Liver (tissue), 9 donors: ENCODE results near the gene GIPC1. TPM values are rescaled to one million over a fixed set of nuclear protein-coding genes. Genes with fewer than 3 reads are reported as not detected.
A peak's percentile ranks its signal among the peaks of the same experiment; 100 is the strongest.

ENCODE experiments used
- DNase-seq: peaks from one replicate; pipeline ENCODE4 v3.0.0-alpha.2; 2017; ENCODE audit warnings: low spot score
- H3K27ac ChIP-seq, 2 donors: one replicate each; pipeline ENCODE4 v1.7.0; 2013; ENCODE audit warnings: inconsistent platforms in 2 of 2, low read length in 2 of 2, control low read depth in 1 of 2, low read depth in 1 of 2, mild to moderate bottlenecking in 1 of 2
- H3K27me3 ChIP-seq, 4 donors: one replicate each; pipeline versions ENCODE4 v1.6.1 to v1.7.0; 2013; ENCODE audit warnings: low read length in 3 of 4, inconsistent platforms in 1 of 4, mild to moderate bottlenecking in 1 of 4, moderate library complexity in 1 of 4; ENCODE audit not compliant: control insufficient read depth in 4 of 4, insufficient read depth in 4 of 4
- H3K36me3 ChIP-seq, 4 donors: one replicate each; pipeline versions ENCODE4 v1.6.1 to v1.7.0; 2013; ENCODE audit warnings: low read length in 3 of 4, mild to moderate bottlenecking in 3 of 4, low read depth in 1 of 4, moderate library complexity in 1 of 4; ENCODE audit not compliant: control insufficient read depth in 4 of 4, insufficient read depth in 3 of 4
- H3K4me1 ChIP-seq, 4 donors: one replicate each; pipeline versions ENCODE4 v1.6.1 to v1.7.0; 2013; ENCODE audit warnings: low read length in 3 of 4, mild to moderate bottlenecking in 3 of 4, moderate library complexity in 1 of 4; ENCODE audit not compliant: control insufficient read depth in 4 of 4, insufficient read depth in 4 of 4
- H3K4me3 ChIP-seq, 3 donors: one replicate each; pipeline versions ENCODE4 v1.6.1 to v1.7.0; 2013; ENCODE audit warnings: low read length in 3 of 3, control low read depth in 1 of 3, low read depth in 1 of 3, mild to moderate bottlenecking in 1 of 3
- H3K9ac ChIP-seq, 2 donors: one replicate each; pipeline ENCODE4 v1.7.0; 2013; ENCODE audit warnings: low read length in 2 of 2, mild to moderate bottlenecking in 2 of 2, moderate library complexity in 2 of 2, control low read depth in 1 of 2, low read depth in 1 of 2
- H3K9me3 ChIP-seq, 4 donors: one replicate each; pipeline versions ENCODE4 v1.6.1 to v1.7.0; 2013; ENCODE audit warnings: low read length in 3 of 4; ENCODE audit not compliant: control insufficient read depth in 4 of 4
- FOXA1 ChIP-seq: IDR thresholded peaks from 2 replicates; pipeline ENCODE4 v1.6.1; 2016; ENCODE audit warnings: antibody characterized with exemption
- GABPA ChIP-seq, 2 donors: IDR thresholded peaks in 1 of 2; conservative IDR thresholded peaks in 1 of 2; 2 replicates each; pipeline ENCODE4 v1.6.1; 2016; ENCODE audit warnings: antibody characterized with exemption in 2 of 2, mild to moderate bottlenecking in 1 of 2, moderate library complexity in 1 of 2
- HNF4A ChIP-seq, 2 donors: conservative IDR thresholded peaks; 2 replicates each; pipeline ENCODE4 v1.6.1; 2016; ENCODE audit warnings: antibody characterized with exemption in 2 of 2, mild to moderate bottlenecking in 2 of 2
- JUND ChIP-seq, 2 donors: IDR thresholded peaks; 2 replicates each; pipeline ENCODE4 v1.6.1; 2016; ENCODE audit warnings: antibody characterized with exemption in 2 of 2
- RXRA ChIP-seq, 2 donors: IDR thresholded peaks; 2 replicates each; pipeline ENCODE4 v1.6.1; 2017 to 2018; ENCODE audit warnings: antibody characterized with exemption in 2 of 2, mild to moderate bottlenecking in 1 of 2
- SP1 ChIP-seq: IDR thresholded peaks from 2 replicates; pipeline ENCODE4 v1.6.1; 2018; ENCODE audit warnings: antibody characterized with exemption, mild to moderate bottlenecking
- YY1 ChIP-seq: IDR thresholded peaks from 2 replicates; pipeline ENCODE4 v1.6.1; 2016; ENCODE audit warnings: antibody characterized with exemption, mild to moderate bottlenecking
- WGBS: extraction: QIAGEN DNeasy Blood & Tissue Kit; methylation state at CpG from one replicate; pipeline ENCODE4 v1.1.7; 2013; 5-methylcytosine and 5-hydroxymethylcytosine counted together
- polyA plus RNA-seq, 2 donors: library from polyadenylated mRNA; stranded (reverse) in 1 of 2; unstranded in 1 of 2; fragments of 200-250 nt in 1 of 2; fragments of >200 nt in 1 of 2; fragmentation: Nextera tagmentation in 1 of 2; extraction: Ambion mirVana in 1 of 2; gene quantifications; one replicate each; pipeline versions ENCODE4 v1.2.1 to v1.2.3, GENCODE V29; 2013 to 2015
- total RNA-seq, 2 donors: library from RNA; depleted of rRNA; stranded (reverse); fragments of >200 nt; gene quantifications; one replicate each; pipeline ENCODE4 v1.2.3, GENCODE V29; 2014
- TF ChIP-seq, protein P1 (sequence below): IDR thresholded peaks from 2 replicates; pipeline ENCODE4 v1.6.1; 2016; ENCODE audit warnings: antibody characterized with exemption, mild to moderate bottlenecking
- TF ChIP-seq, protein P2 (sequence below): IDR thresholded peaks from 2 replicates; pipeline ENCODE4 v1.6.1; 2016; ENCODE audit warnings: antibody characterized with exemption
- TF ChIP-seq, protein P3 (sequence below): IDR thresholded peaks from 2 replicates; pipeline ENCODE4 v1.6.1; 2016; ENCODE audit warnings: antibody characterized with exemption
- donor health status: healthy.
- donor health status: healthy.
- donor health status: healthy.
- donor health status: healthy.
- donor health status: healthy.

The GIPC1 gene
- total and polyA plus RNA-seq, 4 donors: 18.4 to 34.5 (median 25.5) TPM

DNA sequence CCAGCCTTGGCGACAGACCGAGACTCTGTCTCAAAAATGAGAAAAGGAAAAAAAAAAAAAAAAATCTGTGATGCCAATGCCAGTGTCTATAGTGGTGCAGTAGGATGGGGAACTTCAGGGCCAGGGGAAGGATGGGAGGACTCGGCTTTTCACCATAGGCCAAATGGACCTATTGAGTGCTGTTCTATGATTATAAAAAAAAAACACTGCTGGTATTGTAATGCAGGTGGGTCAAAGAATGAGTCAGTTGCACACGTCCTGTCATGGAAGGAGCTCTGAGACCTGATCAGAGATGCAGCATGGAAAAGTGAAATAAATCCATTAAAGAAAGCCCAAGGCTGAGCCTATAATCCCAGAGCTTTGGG lies 15.3 kb upstream of the GIPC1 start:
- H3K27ac ChIP-seq: peak overlapping the region; percentile 60 to 63
- WGBS: 84% methylated on average over 4 of the region's 4 CpGs
- TF ChIP-seq SP1: no peak
- TF ChIP-seq, protein P1, sequence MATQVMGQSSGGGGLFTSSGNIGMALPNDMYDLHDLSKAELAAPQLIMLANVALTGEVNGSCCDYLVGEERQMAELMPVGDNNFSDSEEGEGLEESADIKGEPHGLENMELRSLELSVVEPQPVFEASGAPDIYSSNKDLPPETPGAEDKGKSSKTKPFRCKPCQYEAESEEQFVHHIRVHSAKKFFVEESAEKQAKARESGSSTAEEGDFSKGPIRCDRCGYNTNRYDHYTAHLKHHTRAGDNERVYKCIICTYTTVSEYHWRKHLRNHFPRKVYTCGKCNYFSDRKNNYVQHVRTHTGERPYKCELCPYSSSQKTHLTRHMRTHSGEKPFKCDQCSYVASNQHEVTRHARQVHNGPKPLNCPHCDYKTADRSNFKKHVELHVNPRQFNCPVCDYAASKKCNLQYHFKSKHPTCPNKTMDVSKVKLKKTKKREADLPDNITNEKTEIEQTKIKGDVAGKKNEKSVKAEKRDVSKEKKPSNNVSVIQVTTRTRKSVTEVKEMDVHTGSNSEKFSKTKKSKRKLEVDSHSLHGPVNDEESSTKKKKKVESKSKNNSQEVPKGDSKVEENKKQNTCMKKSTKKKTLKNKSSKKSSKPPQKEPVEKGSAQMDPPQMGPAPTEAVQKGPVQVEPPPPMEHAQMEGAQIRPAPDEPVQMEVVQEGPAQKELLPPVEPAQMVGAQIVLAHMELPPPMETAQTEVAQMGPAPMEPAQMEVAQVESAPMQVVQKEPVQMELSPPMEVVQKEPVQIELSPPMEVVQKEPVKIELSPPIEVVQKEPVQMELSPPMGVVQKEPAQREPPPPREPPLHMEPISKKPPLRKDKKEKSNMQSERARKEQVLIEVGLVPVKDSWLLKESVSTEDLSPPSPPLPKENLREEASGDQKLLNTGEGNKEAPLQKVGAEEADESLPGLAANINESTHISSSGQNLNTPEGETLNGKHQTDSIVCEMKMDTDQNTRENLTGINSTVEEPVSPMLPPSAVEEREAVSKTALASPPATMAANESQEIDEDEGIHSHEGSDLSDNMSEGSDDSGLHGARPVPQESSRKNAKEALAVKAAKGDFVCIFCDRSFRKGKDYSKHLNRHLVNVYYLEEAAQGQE: no peak
- TF ChIP-seq GABPA (IDR thresholded peaks at IDR 0.05 in 1 of 2, conservative IDR thresholded peaks at IDR 0.05 in 1 of 2): no peak
- TF ChIP-seq, protein P2, sequence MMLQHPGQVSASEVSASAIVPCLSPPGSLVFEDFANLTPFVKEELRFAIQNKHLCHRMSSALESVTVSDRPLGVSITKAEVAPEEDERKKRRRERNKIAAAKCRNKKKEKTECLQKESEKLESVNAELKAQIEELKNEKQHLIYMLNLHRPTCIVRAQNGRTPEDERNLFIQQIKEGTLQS: no peak
- no peak for TF ChIP-seq JUND (IDR thresholded peaks at IDR 0.05)
- TF ChIP-seq FOXA1: no peak
- H3K27me3 ChIP-seq: no peaks in the 10 kb centered on the region
- no peak overlapping the region for H3K4me3 ChIP-seq
- peaks cover 25 to 49% (median 40%) of the 10 kb centered on the region in 4 donors for H3K4me1 ChIP-seq
- H3K36me3 ChIP-seq: peaks cover 5 to 19% (median 14%) of the 10 kb centered on the region in 4 donors
- H3K9me3 ChIP-seq: no peaks in the 10 kb centered on the region
- no peak for DNase-seq
- no peak overlapping the region for H3K9ac ChIP-seq

DNA sequence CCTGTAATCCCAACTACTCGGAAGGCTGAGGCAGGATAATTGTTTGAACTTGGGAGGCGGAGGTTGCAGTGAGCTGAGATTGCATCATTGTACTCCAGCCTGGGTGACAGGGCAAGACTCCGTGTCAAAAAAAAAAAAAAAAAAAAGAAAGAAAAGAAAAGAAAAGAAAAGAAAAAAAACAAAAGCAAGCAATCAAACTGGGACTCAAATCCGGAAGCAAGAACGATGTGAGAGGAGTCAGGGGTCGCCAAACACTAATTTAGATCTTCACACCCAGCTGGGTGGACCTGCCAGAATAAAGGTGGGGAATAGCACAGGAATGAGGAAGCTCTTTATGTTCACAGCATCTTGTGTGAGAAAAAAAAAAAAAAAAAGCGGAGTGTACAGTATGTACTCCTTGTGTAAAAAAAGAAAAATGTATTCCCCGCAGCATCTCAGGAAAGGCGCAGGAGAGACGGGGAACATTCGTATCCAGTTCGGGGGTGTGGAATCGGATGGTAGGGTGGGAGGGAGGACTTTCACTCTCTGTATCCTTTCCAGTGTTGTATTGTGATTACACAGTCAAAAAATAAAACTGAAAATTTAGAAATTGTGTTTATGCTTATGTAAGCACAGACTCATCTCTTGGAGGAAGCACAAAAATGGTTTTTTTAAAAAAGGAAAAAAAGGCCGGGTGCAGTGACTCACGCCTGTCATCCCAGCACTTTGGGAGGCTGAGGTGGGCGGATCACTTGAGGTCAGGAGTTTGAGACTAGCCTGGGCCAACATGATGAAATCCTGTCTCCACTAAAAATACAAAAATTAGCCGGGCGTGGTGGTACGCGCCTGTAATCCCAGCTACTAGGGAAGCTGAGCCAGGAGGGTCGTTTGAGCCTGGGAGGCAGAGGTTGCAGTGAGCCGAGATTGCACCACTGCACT lies 14.6 kb upstream of the GIPC1 start:
- Histone ChIP-seq H3K27me3 (no peaks in the 10 kb centered on the region), H3K4me1 (peaks cover 19 to 43% (median 34%) of the 10 kb centered on the region in 4 donors), H3K4me3 (no peak overlapping the region), H3K9me3 (no peaks in the 10 kb centered on the region), H3K9ac (peak overlapping the region in 1 of 2 donors; percentile 9), H3K36me3 (peaks cover 2 to 13% (median 10%) of the 10 kb centered on the region in 4 donors), H3K27ac (peak overlapping the region; percentile 60 to 63)
- TF ChIP-seq RXRA (IDR thresholded peaks at IDR 0.05): peak; percentile 33 to 45
- peak in 1 of 2 donors; percentile 37 for TF ChIP-seq HNF4A (conservative IDR thresholded peaks at IDR 0.05)
- TF ChIP-seq, protein P2: peak; percentile 59
- TF ChIP-seq YY1: peak; percentile 8
- TF ChIP-seq, protein P3, sequence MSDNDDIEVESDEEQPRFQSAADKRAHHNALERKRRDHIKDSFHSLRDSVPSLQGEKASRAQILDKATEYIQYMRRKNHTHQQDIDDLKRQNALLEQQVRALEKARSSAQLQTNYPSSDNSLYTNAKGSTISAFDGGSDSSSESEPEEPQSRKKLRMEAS: peak; percentile 10
- TF ChIP-seq, protein P1: no peak
- peak in 1 of 2 donors; percentile 73 for TF ChIP-seq JUND (IDR thresholded peaks at IDR 0.05)
- TF ChIP-seq SP1: no peak
- no peak for DNase-seq
- WGBS: 38% methylated on average over 22 of the region's 22 CpGs
